VCaP (cell line): ENCODE measurements around the gene MEX3A.

Experiments
- H3K27ac ChIP-seq: fragments of 450-650 bp; 2 replicates; pipeline ENCODE4 v1.5.1; 2017
- TF ChIP-seq, protein P1 (sequence below): fragments of 450-650 bp; conservative IDR thresholded peaks from 2 replicates; pipeline ENCODE4 v1.5.1; 2017; ENCODE audit warnings: mild to moderate bottlenecking, moderate library complexity

MEX3A gene

DNA sequence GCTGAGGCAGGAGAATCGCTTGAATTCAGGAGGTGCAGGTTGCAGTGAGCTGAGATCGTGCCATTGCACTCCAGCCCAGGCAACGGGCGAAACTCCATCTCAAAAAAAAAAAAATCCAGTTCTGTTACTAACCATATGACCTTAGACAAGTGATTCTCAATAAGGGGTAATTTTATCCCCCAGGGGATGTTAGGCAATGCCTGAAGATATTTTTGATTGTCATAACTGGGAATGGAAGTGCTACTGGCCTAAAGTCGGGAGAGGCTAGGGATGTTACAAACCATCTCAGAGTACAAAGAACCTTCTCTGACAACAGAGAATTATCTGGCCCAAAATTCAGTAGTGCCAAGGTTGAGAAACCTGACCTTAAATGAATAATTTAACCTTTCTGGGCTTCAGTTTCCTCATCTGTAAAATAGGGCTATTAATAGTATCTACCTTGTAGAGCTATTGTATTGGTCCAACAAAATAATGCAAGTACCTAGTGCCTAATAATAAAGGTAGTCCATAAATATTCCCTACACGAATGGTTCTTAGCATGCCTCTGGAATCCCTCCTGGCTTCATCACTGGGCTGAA lies 26.5 kb upstream of the MEX3A start:
- H3K27ac ChIP-seq, result no peak overlapping the region
- TF ChIP-seq, protein P1, sequence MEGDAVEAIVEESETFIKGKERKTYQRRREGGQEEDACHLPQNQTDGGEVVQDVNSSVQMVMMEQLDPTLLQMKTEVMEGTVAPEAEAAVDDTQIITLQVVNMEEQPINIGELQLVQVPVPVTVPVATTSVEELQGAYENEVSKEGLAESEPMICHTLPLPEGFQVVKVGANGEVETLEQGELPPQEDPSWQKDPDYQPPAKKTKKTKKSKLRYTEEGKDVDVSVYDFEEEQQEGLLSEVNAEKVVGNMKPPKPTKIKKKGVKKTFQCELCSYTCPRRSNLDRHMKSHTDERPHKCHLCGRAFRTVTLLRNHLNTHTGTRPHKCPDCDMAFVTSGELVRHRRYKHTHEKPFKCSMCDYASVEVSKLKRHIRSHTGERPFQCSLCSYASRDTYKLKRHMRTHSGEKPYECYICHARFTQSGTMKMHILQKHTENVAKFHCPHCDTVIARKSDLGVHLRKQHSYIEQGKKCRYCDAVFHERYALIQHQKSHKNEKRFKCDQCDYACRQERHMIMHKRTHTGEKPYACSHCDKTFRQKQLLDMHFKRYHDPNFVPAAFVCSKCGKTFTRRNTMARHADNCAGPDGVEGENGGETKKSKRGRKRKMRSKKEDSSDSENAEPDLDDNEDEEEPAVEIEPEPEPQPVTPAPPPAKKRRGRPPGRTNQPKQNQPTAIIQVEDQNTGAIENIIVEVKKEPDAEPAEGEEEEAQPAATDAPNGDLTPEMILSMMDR, result no peak

DNA sequence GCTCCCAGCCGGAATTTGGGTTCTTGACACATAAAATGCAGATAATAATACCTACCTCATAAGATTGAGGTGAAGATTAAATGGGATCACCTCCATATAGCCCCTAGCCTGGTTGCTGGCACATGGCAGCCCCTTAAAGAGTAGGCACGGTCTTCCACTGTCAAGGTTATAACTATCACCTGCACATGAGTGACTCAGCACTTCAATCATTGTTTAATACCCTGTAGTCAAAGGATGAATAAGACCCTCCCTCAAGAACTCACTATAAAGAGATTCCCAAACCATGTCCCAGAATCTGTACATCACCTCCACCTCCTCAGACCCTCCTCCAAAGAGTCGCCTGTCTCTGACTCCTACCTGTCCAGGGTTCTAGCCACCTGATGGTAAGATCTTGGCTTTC lies 25.8 kb upstream of the MEX3A start:
- TF ChIP-seq, protein P1, result no peak

DNA sequence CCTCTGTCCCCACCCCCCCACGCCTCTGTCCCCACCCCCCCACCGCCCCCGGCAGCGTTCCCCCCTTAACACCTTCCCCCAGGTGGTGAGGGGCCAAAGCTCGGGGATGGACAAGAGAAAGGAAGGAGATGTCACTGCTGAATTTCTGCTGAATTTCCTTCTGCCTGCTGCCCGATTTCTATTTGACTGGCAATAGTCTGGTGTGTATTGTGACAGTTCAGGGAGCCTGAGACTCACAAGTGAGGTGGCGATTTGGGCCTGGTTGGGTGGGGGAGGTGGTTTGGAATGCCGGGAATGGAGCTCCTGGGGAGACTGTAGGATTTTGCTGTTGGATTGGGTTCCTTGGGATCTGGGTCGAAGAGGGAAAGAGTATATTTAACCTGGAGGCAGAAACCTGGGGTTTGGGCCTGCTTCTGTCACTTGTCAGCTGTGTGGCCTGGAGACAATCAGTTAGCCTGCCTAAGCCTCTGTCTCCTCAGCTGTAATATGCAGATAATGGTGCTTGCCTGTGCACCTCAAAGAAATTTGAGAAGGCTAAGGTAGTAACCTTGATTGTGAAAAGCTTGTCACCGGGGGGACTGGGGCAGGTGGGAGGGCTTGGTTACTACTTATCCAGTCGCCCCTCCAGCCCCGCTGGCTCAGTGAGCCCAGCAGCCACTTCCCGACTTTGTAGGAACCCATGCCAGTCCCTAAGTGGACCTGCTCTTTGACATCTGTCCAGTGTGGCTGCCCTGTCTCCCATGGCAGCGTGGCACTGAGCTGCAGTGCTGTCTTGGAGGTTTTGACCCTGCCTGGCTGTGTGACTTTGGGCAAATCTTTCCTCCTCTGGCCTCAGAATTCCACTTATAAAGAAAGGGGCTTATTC lies 24.6 kb upstream of the MEX3A start:
- H3K27ac ChIP-seq, result peak overlapping the region; percentile 77
- TF ChIP-seq, protein P1, result no peak

More for the DNA sequence above, 25.8 kb upstream of the MEX3A start:
- no peak overlapping the region for H3K27ac ChIP-seq

DNA sequence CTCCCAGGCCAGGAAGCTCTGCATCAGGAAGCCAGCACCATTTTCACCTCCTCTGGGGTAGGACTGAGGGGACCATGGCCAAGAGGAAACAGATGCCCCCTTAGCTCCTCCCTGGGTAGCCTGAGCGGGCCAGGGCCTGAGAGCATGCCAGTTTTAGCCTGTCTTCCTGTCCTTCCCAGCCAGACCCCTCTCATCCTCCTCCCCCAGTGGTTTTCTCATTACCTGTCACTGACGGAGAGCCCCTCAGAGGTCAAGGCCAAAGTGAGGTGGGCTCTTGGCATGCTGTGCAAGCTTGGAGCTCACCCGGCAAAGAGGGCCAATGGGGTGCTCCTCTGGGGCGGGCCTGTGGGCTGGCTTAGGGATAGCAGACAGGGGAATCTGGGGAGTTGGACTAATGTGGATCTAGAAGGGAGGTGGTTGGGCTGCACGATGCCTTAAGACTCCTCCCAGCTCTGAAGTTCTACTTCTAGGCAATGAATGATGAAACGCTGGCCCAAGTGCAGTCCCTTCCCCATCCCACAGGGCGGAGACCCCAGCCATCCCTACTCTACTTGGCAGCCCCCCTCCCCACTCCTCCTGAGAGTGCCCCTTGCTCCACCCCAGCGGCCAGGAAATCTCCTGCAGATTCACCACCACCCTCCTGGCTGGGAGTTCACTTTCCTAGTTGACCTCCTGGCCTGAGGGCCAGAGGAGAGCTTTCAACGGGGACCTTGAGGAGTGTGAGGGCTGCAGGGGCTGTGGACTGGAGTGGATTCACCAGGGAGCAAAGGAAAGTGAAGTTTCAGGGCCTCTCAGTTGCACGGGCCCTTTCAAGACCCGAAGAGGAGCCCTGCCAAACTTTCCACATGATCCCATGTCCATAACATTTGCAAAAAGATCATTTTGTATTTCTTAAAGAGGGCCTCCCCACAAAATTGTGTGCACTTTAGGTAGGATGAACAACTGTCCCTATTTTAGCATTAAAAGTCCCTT lies 22.9 kb upstream of the MEX3A start:
- peak overlapping the region; percentile 77 for H3K27ac ChIP-seq
- TF ChIP-seq, protein P1, result no peak

DNA sequence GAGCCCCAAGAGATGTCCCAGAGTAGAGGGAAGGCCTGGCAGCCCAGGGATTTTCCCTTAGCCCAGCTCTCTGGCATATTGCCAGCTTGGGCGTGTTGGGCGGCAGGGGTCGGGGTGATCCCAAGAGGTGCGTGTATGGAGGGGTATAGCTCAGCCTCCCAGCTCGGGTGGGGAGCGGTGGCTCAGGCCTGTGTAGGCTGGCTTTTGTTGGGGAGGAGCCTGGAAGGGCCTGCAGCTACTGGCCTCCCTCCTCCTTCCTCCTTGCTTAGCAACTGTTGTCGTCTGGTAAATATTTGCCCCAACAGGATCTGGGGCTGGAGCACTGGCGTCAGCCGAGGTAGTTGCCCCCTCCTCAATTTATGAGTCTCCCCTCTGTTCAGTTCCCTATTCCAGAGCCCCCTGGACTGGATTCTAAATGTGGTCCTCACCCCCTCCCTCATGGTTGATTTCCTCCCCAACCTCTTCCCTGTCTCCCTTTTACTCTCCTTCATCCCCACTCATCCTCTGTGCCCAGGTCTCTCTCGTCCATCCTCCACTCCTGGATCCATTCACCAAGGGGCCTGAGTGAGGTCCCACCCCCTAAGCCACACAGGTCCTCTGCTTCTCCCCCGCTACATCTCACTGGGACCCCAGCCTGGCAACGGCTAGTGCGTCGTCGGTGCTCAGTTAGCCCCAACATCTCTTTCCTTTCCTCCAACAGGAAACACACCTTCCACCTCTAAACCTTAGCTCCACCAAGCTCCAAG lies 22.0 kb upstream of the MEX3A start:
- TF ChIP-seq, protein P1, result no peak
- H3K27ac ChIP-seq, result peak overlapping the region; percentile 77

DNA sequence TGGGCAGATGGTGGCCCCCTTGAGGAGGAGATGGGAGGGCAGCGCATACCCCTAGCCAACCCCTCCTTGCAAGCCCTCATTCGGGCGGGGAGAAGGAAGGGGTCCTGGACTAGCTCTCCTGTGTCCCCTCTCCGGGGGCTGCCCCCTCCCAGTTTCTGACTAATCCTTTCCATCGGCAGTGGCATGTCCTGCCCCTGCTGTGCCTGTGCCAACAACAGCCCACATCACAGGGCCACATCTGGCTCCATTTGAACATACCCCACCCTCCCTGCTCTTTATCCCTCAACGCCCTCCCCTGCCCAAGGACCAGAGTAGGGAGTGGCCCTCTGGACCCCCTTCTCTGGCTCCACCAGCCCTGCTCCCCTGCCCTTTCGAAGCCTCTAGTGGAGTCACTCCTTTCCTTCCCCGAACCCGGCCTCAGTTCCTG lies 21.3 kb upstream of the MEX3A start:
- TF ChIP-seq, protein P1, result no peak
- H3K27ac ChIP-seq, result peak overlapping the region; percentile 77
